Naive B cell (primary cell): ENCODE data around the gene ADGRD2. TPM values are rescaled to one million over a fixed set of nuclear protein-coding genes. Genes with fewer than 3 reads are reported as not detected.
A peak's percentile ranks its signal among the peaks of the same experiment; 100 is the strongest.

Experiments used
- ATAC-seq, 2 donors: fragments of 150-1000 bp; cut with Tn5 transposase; 2 replicates each; pipeline ENCODE4 v1.10.0; 2021; ENCODE audit warnings: low read depth in 2 of 2, mild to moderate bottlenecking in 2 of 2, moderate library complexity in 2 of 2
- DNase-seq: peaks from one replicate; pipeline ENCODE4 v3.0.0; 2022
- H3K27ac Mint-ChIP-seq, 6 donors: one replicate each; pipeline ENCODE4 v1.8.0; 2020 to 2022; ENCODE audit warnings: mild to moderate bottlenecking in 6 of 6, mixed read lengths in 6 of 6, moderate library complexity in 5 of 6, inconsistent platforms in 2 of 6
- H3K27me3 Mint-ChIP-seq, 3 donors: one replicate each; pipeline ENCODE4 v1.8.0; 2021 to 2022; ENCODE audit warnings: mixed read lengths in 3 of 3, mild to moderate bottlenecking in 1 of 3
- H3K36me3 Mint-ChIP-seq, 2 donors: one replicate each; pipeline ENCODE4 v1.8.0; 2020 to 2022; ENCODE audit warnings: mixed read lengths in 2 of 2, inconsistent platforms in 1 of 2, mild to moderate bottlenecking in 1 of 2
- H3K4me1 Mint-ChIP-seq, 3 donors: one replicate each; pipeline ENCODE4 v1.8.0; 2020 to 2022; ENCODE audit warnings: mixed read lengths in 3 of 3, inconsistent platforms in 1 of 3, mild to moderate bottlenecking in 1 of 3, moderate library complexity in 1 of 3
- H3K4me3 Mint-ChIP-seq, 8 donors: one replicate each; pipeline ENCODE4 v1.8.0; 2020 to 2022; ENCODE audit warnings: mild to moderate bottlenecking in 8 of 8, mixed read lengths in 8 of 8, moderate library complexity in 8 of 8, inconsistent platforms in 2 of 8
- H3K9me3 Mint-ChIP-seq, 7 donors: one replicate each; pipeline ENCODE4 v1.8.0; 2020 to 2022; ENCODE audit warnings: mixed read lengths in 7 of 7, mild to moderate bottlenecking in 5 of 7, inconsistent platforms in 2 of 7, moderate library complexity in 1 of 7
- polyA plus RNA-seq, 6 donors: library from polyadenylated mRNA; unstranded; fragments of 300-500 nt; fragmentation: Illumina TruSeq; gene quantifications; one replicate each; pipeline ENCODE4 v1.2.3, GENCODE V29; 2021; ENCODE audit warnings: low read depth in 6 of 6

The ADGRD2 gene
- polyA plus RNA-seq, 6 donors from 2014 or later = not detected

- DNase-seq = no peak
- Mint-ChIP-seq H3K9me3 (no peaks in the 10 kb centered on the region), H3K27me3 (peaks cover 13 to 43% (median 23%) of the 10 kb centered on the region in 3 donors), H3K27ac (peak overlapping the region in 1 of 6 donors; percentile 37), H3K4me3 (no peak overlapping the region), H3K4me1 (peaks cover 5 to 6% (median 6%) of the 10 kb centered on the region in 3 donors), H3K36me3 (no peaks in the 10 kb centered on the region)
- ATAC-seq = no peak
Measured at GRCh38 chr9:124469011-124469832, 19.0 kb downstream of the ADGRD2 start.

GRCh38 chr9:124470306-124470705 is 20.1 kb downstream of the ADGRD2 start:
- ATAC-seq = no peak
- H3K9me3 Mint-ChIP-seq = no peaks in the 10 kb centered on the region

GRCh38 chr9:124470726-124471125 is 20.5 kb downstream of the ADGRD2 start:
- Mint-ChIP-seq H3K4me1 (peaks cover 5 to 6% (median 6%) of the 10 kb centered on the region in 3 donors), H3K4me3 (no peak overlapping the region), H3K27me3 (peaks cover 5 to 41% (median 28%) of the 10 kb centered on the region in 3 donors), H3K36me3 (no peaks in the 10 kb centered on the region), H3K9me3 (no peaks in the 10 kb centered on the region), H3K27ac (no peak overlapping the region)
- DNase-seq (no peak), ATAC-seq (no peak)

More at GRCh38 chr9:124470306-124470705, 20.1 kb downstream of the ADGRD2 start:
- Mint-ChIP-seq H3K4me1 (peaks cover 5 to 6% (median 6%) of the 10 kb centered on the region in 3 donors), H3K27me3 (peaks cover 5 to 44% (median 26%) of the 10 kb centered on the region in 3 donors), H3K27ac (no peak overlapping the region), H3K4me3 (no peak overlapping the region), H3K36me3 (no peaks in the 10 kb centered on the region)
- no peak for DNase-seq

- H3K36me3 Mint-ChIP-seq = no peaks in the 10 kb centered on the region
- DNase-seq = no peak
- H3K9me3 Mint-ChIP-seq = no peaks in the 10 kb centered on the region
- peaks cover 5 to 41% (median 35%) of the 10 kb centered on the region in 3 donors for H3K27me3 Mint-ChIP-seq
- H3K27ac Mint-ChIP-seq = no peak overlapping the region
- peaks cover 5 to 6% (median 6%) of the 10 kb centered on the region in 3 donors for H3K4me1 Mint-ChIP-seq
- no peak for ATAC-seq
- H3K4me3 Mint-ChIP-seq = no peak overlapping the region
Measured at GRCh38 chr9:124471761-124472160, 21.5 kb downstream of the ADGRD2 start.

GRCh38 chr9:124472770-124473169 is 22.5 kb downstream of the ADGRD2 start:
- DNase-seq (no peak), ATAC-seq (no peak)
- H3K9me3 Mint-ChIP-seq = no peaks in the 10 kb centered on the region
- no peaks in the 10 kb centered on the region for H3K36me3 Mint-ChIP-seq
- H3K27me3 Mint-ChIP-seq = peaks cover 5 to 41% (median 39%) of the 10 kb centered on the region in 3 donors
- no peak overlapping the region for H3K4me3 Mint-ChIP-seq
- H3K27ac Mint-ChIP-seq = peak overlapping the region in 2 of 6 donors; percentile 36 to 80
- peaks cover 5 to 6% (median 6%) of the 10 kb centered on the region in 3 donors for H3K4me1 Mint-ChIP-seq

- Mint-ChIP-seq H3K36me3 (no peaks in the 10 kb centered on the region), H3K4me1 (peaks cover 5 to 8% (median 5%) of the 10 kb centered on the region in 3 donors), H3K27me3 (peaks cover 5 to 43% (median 43%) of the 10 kb centered on the region in 3 donors), H3K9me3 (no peaks in the 10 kb centered on the region), H3K27ac (no peak overlapping the region), H3K4me3 (no peak overlapping the region)
- DNase-seq = no peak
- no peak for ATAC-seq
Measured at GRCh38 chr9:124473310-124473709, 23.1 kb downstream of the ADGRD2 start.

GRCh38 chr9:124474151-124474550 is 23.9 kb downstream of the ADGRD2 start:
- ATAC-seq (no peak), DNase-seq (no peak)
- no peak overlapping the region for H3K27ac Mint-ChIP-seq
- H3K9me3 Mint-ChIP-seq = no peaks in the 10 kb centered on the region
- no peak overlapping the region for H3K4me3 Mint-ChIP-seq
- no peaks in the 10 kb centered on the region for H3K36me3 Mint-ChIP-seq
- H3K4me1 Mint-ChIP-seq = peaks cover 0 to 4% (median 0%) of the 10 kb centered on the region in 3 donors
- H3K27me3 Mint-ChIP-seq = peaks cover 0 to 52% (median 43%) of the 10 kb centered on the region in 3 donors

- H3K4me1 Mint-ChIP-seq = peaks cover 0 to 4% (median 0%) of the 10 kb centered on the region in 3 donors
- H3K4me3 Mint-ChIP-seq = peak overlapping the region in 1 of 8 donors; percentile 29
- H3K27ac Mint-ChIP-seq = no peak overlapping the region
- ATAC-seq (no peak), DNase-seq (no peak)
- no peaks in the 10 kb centered on the region for H3K36me3 Mint-ChIP-seq
- H3K9me3 Mint-ChIP-seq = no peaks in the 10 kb centered on the region
- peaks cover 6 to 63% (median 55%) of the 10 kb centered on the region in 3 donors for H3K27me3 Mint-ChIP-seq
Measured at GRCh38 chr9:124475158-124475867, 25.1 kb downstream of the ADGRD2 start.

- peaks cover 0 to 4% (median 0%) of the 10 kb centered on the region in 3 donors for H3K4me1 Mint-ChIP-seq
- ATAC-seq = no peak
Measured at GRCh38 chr9:124475868-124476690, 25.8 kb downstream of the ADGRD2 start.

GRCh38 chr9:124477211-124477647 is 27.0 kb downstream of the ADGRD2 start:
- H3K27me3 Mint-ChIP-seq = peaks cover 6 to 66% (median 56%) of the 10 kb centered on the region in 3 donors
- H3K4me3 Mint-ChIP-seq = no peak overlapping the region
- DNase-seq = no peak
- H3K9me3 Mint-ChIP-seq = no peaks in the 10 kb centered on the region
- no peaks in the 10 kb centered on the region for H3K36me3 Mint-ChIP-seq
- no peak overlapping the region for H3K27ac Mint-ChIP-seq
- peaks cover 0 to 4% (median 0%) of the 10 kb centered on the region in 3 donors for H3K4me1 Mint-ChIP-seq
- no peak for ATAC-seq

More at GRCh38 chr9:124475868-124476690, 25.8 kb downstream of the ADGRD2 start:
- no peak overlapping the region for H3K27ac Mint-ChIP-seq
- H3K27me3 Mint-ChIP-seq = peaks cover 6 to 66% (median 57%) of the 10 kb centered on the region in 3 donors
- DNase-seq = no peak
- no peaks in the 10 kb centered on the region for H3K36me3 Mint-ChIP-seq
- H3K4me3 Mint-ChIP-seq = no peak overlapping the region
- H3K9me3 Mint-ChIP-seq = no peaks in the 10 kb centered on the region

- Mint-ChIP-seq H3K4me3 (peak overlapping the region in 1 of 8 donors; percentile 39), H3K36me3 (no peaks in the 10 kb centered on the region), H3K27me3 (peaks cover 6 to 64% (median 50%) of the 10 kb centered on the region in 3 donors), H3K9me3 (no peaks in the 10 kb centered on the region), H3K4me1 (peaks cover 0 to 4% (median 0%) of the 10 kb centered on the region in 3 donors), H3K27ac (no peak overlapping the region)
- DNase-seq = no peak
- no peak for ATAC-seq
Measured at GRCh38 chr9:124477648-124478285, 27.5 kb downstream of the ADGRD2 start.

GRCh38 chr9:124478354-124478753 is 28.1 kb downstream of the ADGRD2 start:
- Mint-ChIP-seq H3K27ac (peak overlapping the region in 1 of 6 donors; percentile 15), H3K27me3 (peaks cover 10 to 63% (median 44%) of the 10 kb centered on the region in 3 donors), H3K4me3 (peak overlapping the region in 1 of 8 donors; percentile 39), H3K4me1 (peaks cover 0 to 4% (median 0%) of the 10 kb centered on the region in 3 donors), H3K36me3 (no peaks in the 10 kb centered on the region), H3K9me3 (peaks cover 0 to 4% (median 2%) of the 10 kb centered on the region in 7 donors)
- ATAC-seq = no peak
- DNase-seq = no peak
